ENCODE data around the gene JADE2.
"Not testable (repeated sequence)": the region's sequence is repeated elsewhere in the genome, so short reads cannot be mapped to it uniquely, and the experiment has no call there.

JADE2 gene

DNA sequence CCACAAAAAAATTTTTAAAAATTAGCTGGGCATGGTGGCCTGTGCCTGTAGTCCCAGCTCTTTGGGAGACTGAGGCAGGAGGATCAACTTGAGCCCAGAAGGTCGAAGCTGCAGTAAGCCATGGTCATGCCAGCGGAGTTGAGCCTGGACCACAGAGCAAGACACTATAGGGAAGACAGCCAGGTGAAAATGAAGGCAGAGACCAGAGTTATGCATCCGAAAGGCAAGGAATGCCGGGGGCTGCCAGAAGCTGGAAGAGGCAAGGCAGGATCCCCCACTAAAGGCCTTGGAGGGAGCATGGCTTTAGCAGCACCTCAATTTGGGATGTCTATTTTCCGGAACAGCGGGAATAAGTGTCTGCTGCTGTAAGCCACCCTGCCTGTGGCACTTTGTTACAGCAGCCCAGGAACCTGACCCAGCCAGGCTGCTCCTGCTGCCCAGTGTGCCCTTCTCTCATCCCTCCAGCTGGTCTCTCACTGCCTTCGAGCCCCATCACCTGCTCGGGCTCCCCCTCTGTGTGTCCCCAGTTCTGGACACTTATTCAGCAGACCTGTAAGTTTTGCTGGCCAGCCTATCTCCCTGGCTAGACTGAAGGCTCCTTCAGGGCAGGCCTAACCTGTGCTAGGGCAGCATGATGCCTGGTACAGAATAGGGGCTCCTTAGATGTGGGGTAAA lies 16.8 kb upstream of the JADE2 start:
- DNase-seq = no peak

DNA sequence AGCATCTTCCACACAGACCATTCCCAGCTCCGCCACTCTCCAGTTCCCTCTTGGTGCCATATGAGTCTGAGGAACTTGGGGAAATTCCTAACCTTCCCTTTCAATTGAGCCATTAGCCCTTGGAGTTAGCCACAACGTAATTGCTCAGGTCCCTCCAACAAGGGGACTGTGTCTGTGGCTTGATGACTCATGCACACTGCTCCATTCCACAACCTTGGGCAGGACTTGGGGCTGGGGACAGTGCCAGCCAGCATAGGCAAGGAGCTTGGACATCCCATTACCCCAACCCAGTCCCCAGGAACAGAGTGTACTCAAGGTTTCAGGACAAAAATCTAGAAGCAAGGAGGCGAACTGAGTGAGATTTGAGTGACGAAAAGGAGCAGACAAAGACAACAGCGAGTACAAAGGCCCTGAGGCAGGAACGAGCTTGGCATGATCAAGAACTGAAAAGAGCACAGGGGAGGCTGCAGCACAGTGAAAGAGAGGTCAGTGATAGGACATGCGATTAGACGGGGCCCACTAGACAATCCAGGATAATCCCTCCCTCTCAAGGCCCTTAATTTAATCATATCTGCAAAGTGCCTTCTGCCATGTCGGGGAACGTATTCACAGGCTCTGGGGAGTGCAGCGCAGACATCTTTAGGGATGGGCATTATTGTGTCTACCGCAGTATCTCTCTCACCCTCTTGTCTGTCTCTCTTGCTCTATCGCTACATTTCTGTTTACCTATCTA lies 16.0 kb upstream of the JADE2 start:
- DNase-seq = no peak

DNA sequence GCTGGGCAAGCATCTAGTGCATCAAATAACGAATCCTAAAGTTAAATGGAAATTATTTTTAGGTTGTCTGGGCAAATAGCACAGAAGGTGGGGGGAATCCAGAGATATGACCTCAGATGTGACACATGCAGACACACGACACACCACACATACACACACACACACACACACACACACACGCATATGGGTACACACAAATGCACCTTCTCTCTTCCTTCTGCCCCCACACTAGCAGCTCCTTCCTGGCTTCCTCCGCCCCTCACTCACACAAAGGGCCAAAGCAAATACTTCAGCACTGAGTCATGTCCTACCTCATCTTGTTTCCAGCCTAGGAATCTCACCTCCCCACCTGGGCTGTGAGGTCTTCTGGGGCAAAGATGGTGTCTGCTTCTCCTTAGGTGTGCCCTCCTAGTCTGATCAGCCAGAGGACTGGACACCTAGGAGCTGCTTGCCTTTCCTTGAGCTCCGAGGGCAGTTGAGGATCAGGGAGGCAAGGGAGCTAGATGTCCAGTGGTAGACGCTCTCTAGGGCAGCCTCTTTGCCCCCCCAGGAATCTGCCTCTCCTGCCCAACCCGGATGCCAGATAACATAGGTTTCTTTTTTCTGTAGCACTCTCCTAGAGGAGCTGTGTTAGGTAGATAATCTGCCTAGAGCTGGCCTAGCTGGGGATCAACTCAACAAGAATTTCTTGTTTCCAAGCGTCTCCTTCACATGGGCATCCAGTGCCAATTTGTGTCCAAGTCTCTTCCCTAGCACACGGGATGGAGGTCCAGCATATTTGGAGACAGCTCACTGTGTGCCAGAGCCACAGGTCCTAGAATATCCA lies 14.3 kb upstream of the JADE2 start:
- DNase-seq = no peak

DNA sequence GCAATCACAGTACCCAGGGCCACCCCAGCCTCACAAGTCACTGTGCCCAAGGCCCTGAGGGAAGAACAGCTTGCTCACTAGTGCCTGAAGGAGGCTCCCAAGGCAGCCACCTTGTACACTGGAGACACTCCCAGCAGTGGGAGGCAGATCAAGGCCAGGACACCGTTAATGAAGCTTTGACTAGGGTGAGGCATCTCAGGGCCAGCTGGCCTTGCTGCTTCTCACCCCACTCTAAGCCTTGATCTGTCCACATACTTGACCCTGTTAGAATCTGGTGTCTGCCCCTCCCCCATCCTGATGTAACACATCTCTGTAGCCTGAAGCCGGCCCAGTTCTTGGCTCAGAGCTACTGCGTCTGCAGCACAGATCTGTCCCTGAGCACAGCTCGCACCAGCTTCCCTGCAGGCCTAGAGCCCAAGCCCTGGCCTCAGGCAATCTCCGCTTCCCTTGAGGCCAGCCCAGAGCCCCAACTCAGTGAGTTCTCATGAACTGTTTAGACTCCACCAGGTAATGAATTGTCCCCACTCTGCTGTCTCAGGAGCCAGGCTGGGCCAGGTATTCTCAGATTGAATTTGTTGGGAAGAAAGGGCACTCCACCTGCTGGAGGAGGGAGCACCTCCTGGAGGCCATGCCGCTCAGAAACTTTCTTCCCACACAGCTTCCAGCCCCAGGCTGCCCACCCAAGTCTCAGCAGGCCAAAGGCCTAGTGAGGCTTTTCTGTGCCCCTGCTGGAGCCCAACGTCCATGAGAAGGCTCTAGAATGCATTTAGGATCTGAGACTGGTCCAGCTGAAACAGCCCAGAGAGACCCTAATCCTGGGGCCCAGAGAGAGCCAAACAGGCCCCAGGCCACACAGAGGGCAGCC lies 13.4 kb upstream of the JADE2 start:
- no peak for DNase-seq

DNA sequence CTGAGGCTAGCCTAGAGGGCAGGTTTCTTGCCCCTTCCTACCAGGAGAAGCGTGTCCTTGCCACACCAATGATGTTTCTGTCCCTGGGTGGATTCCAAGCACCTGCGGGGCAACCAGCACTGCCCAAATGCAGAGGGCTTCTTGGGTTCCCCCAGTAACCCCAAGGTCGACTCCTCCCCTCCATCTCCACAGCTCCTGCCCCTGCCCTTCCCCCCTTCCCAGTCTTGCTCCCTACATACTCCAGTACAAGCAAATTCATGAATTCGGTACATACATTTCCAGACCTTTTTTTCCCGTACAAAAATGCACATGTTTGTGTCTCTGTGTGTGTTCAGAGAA lies 12.8 kb upstream of the JADE2 start:
- DNase-seq = no peak

DNA sequence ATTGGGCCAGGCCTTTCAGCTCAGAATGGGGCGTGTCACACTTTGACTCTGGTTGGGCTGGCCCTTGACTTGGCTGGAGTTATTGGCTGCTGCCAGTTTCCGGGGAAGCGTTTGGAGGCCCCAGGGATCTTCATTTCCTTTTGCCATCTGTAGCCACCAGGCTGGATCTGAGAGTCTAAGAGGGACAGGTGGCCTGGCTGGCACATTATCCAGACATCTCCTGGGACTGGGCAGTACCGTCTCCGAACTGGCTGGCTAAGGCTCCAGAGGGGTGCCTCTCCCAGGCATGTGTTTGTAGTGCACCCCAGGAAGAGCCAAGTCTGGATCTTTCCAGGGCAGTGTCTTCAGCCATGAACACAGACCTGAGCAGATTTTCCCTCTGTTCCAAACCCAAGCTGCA lies 9.7 kb upstream of the JADE2 start:
- no peak for DNase-seq

DNA sequence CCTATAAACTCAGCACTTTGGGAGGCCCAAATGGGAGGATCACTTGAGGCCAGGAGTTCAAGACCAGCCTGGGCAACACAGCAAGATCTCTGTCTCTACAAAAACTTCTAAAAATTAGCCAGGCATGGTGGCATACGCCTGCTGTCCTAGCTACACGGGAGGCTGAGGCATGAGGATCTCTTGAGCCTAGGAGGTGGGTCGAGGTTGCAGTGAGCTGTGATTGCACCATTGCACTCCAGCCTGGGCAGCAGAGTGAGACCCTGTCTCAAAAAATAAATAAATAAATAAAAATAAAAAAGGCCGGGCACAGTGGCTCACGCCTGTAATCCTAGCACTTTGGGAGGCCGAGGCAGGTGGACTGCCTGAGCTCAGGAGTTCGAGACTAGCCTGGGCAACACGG lies 8.5 kb upstream of the JADE2 start:
- not testable (repeated sequence) for DNase-seq

DNA sequence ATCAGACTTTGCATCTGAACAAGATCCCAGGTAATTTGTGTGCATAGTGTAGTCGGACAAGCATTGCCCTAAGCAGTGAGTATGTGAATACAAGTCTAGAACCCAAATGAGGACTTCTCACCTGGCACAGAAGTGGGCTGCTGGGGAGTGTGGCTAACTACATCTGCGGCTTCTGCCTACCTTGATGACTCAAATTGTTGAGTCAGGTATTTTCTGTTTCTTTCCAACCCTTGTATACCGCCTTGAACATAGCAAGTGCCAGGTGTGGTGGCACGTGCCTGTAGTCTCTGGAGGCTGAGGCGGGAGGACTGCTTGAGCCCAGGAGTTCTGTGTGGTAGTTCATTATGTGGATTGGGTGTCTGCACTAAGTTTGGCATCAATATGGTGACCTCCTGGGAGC lies 7.9 kb upstream of the JADE2 start:
- DNase-seq = no peak

DNA sequence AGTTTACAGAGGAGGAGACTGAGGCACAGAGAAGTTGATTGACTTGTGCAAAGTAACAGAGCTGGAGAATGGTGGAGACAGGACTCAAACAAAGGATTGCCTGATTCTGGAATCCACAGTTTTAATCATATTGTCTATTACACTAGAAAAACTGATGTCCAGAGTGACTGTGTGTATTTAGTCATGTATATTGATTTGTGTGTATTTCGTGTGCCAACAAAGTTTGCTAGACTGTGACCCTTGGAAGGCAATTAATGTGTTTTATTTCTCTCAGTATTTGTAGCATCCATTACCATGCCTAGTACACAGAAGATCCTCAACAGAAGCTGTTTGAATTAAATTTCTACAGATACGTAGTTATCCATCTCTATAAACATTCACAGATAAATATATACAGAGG lies 5.5 kb upstream of the JADE2 start:
- no peak for DNase-seq

DNA sequence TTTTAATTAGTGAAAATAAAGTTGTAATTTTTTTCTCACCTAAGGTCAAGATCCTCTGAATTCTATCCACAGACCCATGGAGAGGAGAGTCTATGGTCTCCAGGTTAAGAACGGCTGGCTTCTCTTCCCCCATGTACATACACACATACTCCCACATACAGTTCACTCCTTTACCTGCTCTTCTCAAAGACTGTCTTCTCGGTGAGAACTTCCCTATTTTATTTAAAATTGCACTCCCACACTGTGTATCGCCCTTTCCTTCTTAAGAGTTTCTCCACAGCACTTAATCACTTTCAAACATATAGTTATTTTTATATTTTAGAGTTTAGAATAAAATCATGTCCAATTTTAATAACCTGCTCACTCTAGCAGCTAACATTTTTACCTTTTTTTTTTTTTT lies 3.6 kb upstream of the JADE2 start:
- no peak for DNase-seq

DNA sequence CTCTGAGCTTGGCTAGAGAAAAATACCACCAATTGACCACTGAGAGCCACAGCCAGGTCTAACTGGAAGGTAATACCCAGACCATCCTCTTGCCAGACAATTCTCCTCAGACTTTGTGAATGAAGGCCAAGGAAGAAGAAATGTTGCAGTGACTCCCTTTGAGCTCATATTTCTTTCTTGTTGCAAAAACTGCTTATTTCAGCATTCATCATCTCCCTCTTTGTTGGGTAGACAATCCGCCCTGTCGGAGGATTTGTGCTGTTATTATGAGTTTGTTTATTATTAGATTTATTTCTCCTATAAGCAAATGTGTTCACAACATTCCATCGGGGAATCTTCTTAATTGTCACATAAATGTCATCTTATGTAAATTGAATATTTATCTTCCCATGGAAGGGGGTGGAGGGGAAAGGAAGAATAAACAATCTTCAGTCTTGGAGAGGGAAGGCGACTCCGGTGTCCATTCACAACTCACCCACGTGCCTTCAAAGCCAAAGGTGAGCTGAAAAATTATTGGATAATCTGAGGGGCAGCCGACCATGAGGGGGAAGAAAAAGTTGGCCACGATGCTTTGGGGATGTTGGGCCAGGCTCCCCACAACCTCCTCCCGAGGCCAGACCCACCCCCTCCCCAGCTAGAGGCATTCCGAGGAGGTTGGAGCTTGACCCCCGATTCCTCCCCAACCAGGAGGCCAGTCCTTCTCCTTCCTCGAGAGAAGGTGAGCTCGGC lies 1.8 kb upstream of the JADE2 start:
- DNase-seq = no peak

DNA sequence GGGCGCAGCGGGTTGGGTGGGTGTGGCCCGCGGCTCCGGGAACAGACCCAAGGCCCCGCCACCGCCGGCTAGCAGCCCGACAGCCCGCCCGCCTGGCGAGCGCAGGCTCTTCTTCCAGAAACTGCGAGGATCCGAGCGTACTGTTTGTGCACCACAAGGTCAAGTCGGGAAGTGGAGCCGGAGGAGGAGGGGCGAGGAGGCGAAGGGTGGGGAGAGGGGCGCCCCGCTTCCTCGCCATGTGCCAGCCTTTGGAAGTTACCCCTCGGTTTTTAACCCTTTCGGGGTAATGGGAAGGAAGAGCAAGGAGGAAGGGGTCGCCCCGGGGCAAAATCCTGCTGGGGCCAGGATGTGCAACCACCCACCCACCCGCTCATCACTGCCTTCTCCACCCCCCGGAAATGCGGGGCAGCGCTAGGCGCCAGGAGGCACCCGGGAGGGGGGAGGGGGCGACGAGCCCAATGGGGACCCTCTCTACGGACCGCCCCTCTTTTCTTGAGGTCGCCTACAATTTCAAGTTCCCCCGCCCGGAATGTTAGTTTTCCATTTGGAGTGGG lies 1.1 kb upstream of the JADE2 start:
- DNase-seq = no peak

DNA sequence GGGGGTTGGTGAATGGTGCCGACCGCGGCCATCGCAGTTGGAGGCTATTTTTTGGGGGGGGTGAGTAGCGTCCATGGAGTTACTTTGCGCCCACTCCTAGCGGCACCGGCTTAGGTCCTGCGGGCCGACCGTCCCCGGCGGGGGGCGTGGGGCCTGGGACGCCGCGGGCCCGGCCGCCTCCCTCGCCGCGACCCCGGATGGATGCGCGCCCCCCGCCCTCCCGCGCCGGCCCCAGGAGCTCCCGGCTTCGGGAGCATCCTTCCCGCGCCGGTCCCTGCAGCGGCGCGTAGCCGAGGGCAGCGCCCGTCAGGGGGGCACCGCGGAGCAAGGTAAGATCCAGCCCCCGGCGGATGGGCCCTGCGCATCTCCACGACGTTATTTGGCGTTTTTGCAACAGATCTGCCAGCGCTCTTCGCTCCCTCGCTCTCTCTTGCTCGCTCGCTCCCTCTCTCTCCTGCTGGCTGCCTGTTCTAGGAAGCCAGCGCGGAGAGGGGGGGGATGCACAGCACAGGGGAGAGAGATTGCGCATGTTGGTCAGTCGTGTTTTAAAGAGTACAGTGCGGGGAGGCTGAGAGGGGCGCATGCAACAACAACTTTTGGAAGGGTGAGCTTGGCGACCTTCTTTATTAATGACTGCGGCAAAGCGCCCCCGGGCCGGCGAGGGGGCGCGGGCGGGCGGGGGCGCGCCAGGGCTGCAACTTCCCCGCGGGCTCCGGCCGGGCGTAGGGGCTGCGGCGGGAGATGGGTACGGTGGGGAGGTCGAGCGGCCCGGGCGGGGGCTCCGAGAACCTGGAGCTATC lies 413 bp downstream of the JADE2 start:
- DNase-seq = no peak

DNA sequence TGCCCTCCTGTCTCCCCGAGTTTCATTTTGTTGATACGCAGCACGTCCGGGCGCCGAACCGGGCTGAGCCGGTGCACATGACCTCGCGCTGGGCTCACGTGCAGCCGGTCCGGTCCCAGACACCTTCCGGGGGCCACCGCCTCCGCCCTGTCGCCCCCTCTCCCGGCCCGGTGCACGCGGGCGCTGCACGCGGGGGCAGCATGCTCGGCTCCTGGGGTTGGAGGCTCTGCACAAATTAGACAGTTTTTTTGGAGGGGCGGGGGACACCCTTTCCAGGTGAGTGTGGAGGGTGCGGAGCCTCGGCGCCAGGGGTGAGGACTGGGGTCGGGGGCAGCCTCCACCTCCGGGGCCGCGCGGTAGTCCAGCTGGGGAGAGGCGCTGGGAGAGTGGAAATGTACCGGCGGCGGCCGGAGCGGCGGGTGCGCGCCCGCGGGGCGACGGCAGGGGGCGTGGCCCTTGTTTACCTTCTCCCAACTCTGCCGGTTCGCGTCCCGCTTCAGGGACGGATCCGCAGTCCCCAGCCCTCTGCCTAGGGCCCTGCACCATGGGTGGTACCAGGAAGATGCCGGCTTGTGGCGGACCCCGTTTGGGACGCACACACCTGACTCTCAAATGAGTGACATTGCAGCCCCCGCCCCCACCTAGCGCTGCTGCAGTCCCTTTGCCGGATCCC lies 1.1 kb downstream of the JADE2 start:
- DNase-seq = no peak

DNA sequence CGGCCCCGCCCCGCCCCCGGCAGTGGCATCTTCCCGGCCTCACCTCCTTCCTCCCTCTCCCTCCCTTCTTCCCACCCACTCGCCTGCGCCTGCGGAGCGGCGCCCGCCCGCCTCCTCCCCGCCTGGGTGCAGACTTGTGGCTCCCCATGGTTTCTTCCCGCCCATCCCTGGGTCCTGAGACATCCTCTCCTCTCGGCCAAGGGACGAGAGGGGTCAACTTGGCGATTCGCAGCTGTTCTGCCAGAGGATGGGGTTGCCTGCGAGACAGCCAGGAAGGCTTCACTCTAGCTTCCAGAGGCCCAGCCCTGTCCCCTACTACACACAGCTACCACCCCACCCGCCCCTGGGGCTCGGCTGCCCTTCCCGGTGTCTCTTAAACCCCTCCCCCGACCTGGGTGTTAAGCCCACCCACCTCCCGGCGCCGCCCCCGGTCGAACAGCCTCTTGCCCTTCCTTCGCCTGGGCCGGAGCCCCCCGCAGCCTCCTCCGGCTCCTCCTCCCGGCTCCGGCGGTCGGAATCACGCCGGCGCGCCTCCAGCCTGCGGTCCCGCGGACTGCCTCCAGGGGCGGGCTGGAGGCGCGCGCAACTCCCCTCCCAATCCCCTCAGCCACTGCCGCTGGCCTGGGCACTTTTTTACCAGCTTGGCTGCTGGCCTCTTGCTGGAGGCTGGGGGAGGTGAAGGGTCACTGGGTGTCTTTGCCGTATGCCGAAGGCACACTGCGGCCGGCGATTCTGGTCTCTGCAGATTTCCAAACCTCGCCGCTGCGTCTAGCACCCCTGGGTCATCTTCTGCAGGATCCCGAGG lies 1.9 kb downstream of the JADE2 start:
- DNase-seq = peak; percentile 63

DNA sequence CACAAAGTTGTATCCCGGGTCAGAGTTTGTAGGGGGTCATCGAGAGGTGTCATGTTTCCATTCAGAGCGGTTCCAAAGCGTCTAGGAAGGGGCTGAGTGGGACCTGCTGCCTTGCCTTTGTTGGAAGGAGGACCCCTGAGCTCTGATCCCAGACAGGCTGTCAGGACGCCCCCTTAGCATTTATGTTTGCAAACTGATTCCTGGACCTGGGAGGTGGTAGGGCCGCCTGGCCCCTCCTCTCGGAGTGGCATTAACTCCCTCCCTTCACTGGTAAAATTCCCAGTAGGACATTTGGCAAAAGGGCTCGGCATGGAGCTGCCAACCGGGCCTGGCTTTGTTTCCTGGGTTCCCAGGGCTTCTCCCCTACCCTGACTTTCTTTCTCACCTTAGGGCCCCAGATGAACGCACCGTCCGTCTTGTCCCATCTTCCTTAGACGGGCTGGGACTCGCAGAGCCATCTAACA lies 2.5 kb downstream of the JADE2 start:
- no peak for DNase-seq

DNA sequence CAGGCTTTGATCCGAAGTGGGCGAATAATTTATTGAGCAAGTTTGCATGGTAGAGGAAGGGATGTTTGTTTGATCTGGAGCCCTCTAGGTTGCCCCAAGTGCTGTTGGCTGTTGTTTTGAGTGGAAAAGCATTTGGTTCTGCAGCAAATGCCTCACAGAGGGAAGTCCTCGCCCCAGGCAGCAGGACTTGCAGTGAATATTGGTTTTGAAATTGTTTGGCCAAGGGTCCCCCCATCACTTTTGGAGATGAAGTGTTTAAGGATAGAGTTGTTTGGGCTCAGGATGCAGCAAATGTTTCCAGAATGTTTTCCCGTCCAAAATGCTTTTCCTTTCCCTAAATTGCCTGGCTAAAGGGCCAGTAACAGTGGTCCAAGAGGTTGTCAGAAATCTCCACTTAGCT lies 3.1 kb downstream of the JADE2 start:
- DNase-seq = no peak

DNA sequence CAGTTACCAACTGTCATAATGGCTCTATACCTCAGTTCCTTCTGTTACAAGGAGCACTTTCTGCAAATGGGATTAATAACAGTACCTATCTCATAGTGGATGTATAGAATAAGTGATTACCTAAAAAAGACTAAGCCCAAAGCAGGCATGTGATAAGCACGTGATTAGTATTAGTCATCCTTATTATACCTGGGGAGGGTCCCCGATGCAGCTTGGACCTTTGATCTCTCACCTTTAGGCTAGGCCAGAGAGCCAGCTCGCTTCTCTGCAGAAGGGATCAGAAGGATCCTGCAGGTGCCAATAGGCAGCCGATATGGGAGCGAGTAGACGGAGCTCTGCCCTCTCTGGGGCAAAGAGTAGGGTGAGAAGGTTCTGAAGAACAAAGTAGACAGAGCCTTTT lies 4.0 kb downstream of the JADE2 start:
- DNase-seq = no peak

DNA sequence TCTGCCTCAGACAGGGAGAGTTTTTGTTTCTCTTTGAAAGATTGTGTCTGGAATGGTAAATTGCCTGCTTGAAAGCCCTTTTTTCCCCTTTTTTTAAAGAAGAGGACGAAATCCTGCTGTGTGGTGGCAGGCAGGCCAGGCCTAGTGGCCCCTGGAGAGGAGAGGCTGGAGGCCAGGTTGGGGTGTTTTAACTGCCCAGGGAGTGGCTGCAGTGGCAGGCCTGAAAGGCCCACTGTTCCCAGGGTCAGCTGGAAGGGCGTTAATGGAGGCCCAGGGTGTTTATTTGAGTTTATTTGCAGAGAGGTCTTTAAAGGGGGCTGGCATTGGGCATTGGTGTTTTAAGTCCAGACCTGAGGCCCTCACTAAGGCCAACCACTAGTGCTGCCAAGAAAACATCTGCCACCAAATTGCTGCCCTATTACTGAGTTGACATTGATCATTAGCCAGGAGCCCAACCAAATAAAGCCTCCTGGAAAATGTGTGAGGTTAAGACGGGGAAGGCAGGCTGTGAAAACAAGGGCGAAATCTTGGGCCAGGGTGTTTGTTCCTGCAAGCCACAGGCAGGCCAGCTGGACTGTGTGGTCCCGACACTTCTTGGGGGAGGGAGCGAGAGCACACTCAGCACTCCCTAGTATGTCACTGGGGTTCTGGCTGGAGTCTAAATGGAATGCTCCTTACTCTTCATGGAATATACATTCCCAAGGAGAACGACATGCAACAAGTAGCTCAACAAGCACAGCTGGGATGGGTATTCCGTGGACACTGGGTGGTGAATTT lies 5.0 kb downstream of the JADE2 start:
- DNase-seq = no peak

Measured in NCI-H187 treated with DMSO at 0.1 percent for 48 hours (cell line).